NCI-H2196 (cell line): ENCODE data around the gene TMEM187.

ENCODE experiments used
- DNase-seq: peaks from one replicate; lab custom pipeline; 2025; ENCODE audit not compliant: unreplicated experiment; lab: John Stamatoyannopoulos, UW

The TMEM187 gene

GRCh38 chrX:153953892-153954557, 18.5 kb upstream of the TMEM187 start:
- no peak for DNase-seq

GRCh38 chrX:153954558-153955227, 17.9 kb upstream of the TMEM187 start:
- DNase-seq = no peak

- DNase-seq = no peak
Measured at GRCh38 chrX:153955228-153955732, 17.3 kb upstream of the TMEM187 start.

- no peak for DNase-seq
Measured at GRCh38 chrX:153956044-153956907, 16.3 kb upstream of the TMEM187 start.

DNA sequence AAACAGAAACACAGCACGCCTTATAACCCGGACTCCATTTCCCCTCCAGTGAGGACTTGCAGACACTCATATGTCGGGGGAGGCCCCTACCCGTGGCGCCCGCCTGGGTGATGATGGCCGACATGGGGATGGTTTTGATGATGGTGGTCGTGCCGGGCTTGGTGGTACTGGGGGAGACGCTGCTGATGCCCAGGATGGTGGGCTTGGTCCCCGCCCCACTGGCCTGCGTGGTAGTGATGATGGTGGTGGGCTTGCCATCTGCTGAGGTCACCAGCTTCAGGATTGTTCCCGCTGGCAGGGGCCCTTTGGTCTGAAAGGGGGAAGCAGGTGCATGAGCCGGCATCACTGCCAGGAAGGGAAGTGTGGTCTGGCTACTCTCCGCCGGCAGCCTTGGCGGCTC, 15.3 kb upstream of the TMEM187 start:
- DNase-seq = no peak

GRCh38 chrX:153958605-153959004, 13.9 kb upstream of the TMEM187 start:
- no peak for DNase-seq

GRCh38 chrX:153959649-153960048, 12.9 kb upstream of the TMEM187 start:
- DNase-seq = no peak

DNA sequence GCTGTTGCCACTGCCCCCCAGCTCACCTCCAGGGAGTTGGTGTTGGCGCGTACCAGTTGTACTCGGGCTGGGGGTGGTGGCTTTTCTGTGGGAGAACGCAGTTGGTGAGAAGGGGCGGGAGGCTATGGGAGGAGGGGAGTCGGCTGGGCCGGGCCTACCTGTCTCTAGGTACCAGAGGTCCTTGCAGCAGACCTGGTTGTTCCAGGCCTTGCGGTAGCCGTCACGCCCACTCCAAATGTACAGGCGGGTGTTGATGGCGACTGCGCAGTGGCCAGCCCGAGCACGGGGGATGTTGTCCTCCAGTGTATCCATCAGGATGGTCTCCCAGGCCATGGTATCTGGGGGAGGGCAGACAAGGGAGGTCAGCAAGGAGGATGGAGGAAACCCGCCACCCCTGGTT, 12.5 kb upstream of the TMEM187 start:
- DNase-seq = no peak

GRCh38 chrX:153960786-153961185, 11.8 kb upstream of the TMEM187 start:
- no peak for DNase-seq

- DNase-seq = no peak
Measured at GRCh38 chrX:153961292-153961691, 11.3 kb upstream of the TMEM187 start.

DNA sequence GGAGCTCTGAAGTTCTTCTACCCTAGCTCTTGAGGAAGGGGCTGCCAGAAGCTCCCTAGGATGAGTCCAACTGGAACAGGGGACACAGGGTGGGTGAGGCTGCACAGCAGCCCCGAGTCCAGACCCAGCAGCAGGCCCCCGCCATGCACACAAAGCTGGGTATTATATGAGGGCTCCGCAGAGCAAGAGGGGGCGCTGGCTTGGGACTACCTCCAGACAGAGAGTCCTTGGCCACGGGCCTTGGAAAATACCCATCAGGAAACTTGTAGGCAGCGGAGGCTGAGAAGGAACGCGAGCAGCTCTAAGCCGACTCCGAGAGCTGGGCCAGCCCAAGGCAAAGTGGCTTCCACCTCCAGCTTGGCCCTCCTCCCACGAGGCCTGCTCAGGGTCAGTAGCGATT, 9.0 kb upstream of the TMEM187 start:
- DNase-seq = no peak

DNA sequence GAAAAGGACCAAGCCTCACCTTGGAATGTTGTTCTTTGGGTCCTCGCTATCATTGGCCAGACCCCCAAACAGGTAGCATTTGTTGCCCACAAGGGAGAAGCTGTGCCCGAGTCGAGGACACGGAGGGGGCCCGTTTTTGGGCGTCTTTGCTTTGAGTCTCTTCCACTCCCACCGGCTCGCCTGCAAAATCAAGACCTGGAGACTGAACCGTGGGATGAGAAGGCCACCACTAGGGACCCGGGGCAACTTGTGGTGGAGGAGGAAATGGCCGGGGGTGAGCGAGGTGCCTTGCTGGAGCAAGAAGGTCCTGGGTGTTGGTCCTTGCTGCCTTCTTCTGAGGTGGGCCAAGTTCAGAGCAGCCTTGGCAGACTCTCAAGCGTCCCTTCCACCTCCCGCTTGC, 8.4 kb upstream of the TMEM187 start:
- no peak for DNase-seq

- DNase-seq = no peak
Measured at GRCh38 chrX:153965406-153965805, 7.1 kb upstream of the TMEM187 start.

DNA sequence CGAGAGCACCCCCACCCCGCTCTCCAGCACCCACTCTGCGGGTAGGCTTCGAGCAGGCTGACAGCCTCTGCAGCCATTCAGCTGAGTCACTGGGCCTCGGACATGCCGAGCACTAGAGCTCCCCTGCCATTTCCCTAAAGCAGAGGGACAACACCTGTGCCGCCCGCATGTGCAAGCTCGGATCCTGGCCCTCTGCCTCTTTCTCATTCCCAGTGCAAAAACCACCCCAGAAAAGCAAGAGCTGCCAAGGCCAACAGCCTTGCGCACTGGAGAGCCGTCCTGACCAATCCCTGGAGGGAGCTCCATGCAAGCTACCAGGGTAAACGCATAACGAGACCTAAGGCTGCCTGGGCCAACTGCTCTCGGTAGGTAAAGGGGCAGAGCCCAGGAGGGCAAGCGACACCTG, 6.3 kb upstream of the TMEM187 start:
- DNase-seq = no peak

DNA sequence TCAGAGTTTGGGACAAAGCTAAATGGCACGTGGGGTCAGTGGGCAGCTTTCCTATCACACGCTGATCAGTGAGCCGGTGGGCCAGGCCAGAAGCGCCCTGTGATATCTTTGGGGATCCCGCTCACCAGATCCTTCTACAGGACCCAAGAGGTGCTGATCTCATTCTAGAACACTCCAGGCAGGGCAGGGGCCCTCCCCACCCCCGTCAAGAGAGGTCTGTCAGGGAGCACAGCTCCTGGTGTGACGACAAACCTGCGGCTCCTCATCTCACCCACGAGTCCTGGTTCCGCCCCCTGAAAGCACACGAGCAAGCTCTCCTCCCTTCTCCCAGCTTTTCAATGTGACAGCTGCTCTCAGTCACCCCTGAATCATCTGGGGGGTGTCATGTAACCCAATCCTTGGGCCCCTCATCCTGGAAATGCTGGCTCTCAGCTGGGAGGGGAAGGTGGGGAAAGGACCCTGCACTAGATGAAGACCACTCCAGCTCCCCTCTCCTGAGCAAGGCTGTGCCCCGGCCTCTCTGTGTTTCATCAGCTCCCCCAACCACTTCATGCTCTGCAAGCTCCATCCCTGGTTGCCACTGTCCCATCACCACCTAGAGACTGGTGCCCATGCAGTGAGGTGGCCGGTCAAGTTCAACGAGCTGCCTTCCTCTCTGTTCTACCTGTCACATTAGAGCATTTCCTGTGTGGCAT, 5.6 kb upstream of the TMEM187 start:
- no peak for DNase-seq

DNA sequence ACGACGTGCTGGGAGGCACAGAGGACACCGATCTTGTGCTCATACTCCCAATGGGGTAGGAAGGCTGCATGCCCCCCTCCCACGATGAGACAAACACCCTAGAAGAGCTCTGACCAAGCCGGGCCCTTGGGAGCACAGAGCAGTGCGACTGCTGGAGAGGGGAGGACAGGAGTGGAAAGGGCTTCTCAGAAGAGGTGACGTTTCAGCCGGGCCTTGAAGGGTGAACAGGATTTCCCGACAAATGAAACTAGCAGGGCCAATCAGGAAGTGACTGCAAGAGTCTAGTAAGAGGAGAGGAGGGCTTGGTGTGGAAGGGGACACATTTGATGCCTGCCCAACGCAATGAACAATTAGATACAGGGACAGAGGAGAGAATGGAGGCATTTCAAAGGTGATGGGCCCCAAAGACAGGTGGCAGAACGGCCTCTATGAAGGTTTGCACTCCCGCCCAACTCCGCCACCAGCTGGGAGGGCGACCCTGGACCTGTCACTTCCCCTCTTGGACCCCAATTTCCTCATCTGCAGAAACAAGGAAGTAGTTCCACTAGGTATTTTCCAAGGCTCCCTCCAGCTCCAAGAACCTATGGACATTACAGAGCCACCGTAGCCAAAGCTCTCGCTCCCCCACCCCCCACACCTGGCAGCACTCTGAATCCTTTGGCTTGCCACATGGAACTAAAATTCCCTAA, 4.9 kb upstream of the TMEM187 start:
- no peak for DNase-seq

DNA sequence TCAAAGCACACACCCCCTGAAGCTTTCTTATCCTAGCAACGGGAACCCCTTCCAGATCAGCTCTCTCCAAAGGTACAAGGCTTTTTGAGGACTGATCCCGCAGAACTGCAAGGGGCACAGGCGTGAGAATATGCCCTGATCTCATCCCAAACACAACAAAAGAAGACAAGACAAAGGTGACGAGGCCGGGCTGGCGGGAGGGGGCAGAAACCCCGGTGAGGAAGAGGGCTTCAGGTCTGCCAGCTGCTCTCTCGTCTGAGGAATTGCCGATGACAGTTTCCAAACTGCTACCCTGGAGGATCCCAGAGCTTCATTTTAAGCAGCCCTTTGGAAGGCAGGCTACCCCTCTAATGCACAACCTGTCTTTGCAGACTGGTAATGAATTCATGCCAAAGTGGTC, 4.3 kb upstream of the TMEM187 start:
- DNase-seq = no peak

DNA sequence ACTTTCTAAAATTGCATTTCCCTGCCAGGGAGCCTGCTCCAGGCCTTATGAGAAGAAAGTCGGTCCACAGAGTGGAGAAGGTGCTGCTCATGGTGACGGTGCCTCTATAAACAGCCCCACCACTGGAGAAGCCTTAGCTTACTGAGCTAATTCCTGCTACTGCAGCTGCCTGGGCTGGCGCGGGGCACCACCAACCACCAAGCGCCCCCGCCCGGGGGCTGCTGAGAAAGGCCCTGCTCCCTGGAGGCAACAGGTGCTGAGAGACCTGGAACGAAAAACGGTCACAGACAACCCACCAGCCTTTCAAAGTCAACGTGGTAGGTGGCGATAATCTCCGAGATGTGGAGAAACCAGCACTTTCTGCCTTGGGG, 3.8 kb upstream of the TMEM187 start:
- DNase-seq = no peak

- no peak for DNase-seq
Measured at GRCh38 chrX:153969125-153969903, 3.2 kb upstream of the TMEM187 start.

GRCh38 chrX:153969904-153970356, 2.6 kb upstream of the TMEM187 start:
- DNase-seq = no peak
